Mammary epithelial cell (primary cell): ENCODE measurements around the gene THTPA.

Experiments
- EZH2 ChIP-seq: IDR thresholded peaks from 2 replicates; pipeline ENCODE4 v1.6.1; 2012; ENCODE audit warnings: low read length, inconsistent platforms, borderline replicate concordance
- TF ChIP-seq, protein P1 (sequence below), 2 donors: IDR thresholded peaks in 1 of 2; conservative IDR thresholded peaks in 1 of 2; 2 replicates each; pipeline ENCODE4 v1.5.1; 2011 to 2012; ENCODE audit warnings: inconsistent platforms in 2 of 2, low read length in 2 of 2, mild to moderate bottlenecking in 2 of 2, control low read depth in 1 of 2, low read depth in 1 of 2; ENCODE audit not compliant: insufficient read depth in 1 of 2; ENCODE audit errors: extremely low read depth in 1 of 2

GRCh38 chr14:23588884-23589598 is 33.0 kb downstream of the THTPA start:
- TF ChIP-seq, protein P1, sequence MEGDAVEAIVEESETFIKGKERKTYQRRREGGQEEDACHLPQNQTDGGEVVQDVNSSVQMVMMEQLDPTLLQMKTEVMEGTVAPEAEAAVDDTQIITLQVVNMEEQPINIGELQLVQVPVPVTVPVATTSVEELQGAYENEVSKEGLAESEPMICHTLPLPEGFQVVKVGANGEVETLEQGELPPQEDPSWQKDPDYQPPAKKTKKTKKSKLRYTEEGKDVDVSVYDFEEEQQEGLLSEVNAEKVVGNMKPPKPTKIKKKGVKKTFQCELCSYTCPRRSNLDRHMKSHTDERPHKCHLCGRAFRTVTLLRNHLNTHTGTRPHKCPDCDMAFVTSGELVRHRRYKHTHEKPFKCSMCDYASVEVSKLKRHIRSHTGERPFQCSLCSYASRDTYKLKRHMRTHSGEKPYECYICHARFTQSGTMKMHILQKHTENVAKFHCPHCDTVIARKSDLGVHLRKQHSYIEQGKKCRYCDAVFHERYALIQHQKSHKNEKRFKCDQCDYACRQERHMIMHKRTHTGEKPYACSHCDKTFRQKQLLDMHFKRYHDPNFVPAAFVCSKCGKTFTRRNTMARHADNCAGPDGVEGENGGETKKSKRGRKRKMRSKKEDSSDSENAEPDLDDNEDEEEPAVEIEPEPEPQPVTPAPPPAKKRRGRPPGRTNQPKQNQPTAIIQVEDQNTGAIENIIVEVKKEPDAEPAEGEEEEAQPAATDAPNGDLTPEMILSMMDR (conservative IDR thresholded peaks at IDR 0.05 in 1 of 2, IDR thresholded peaks at IDR 0.05 in 1 of 2; ENCODE audit: extremely low read depth in 1 of 2, insufficient read depth in 1 of 2, low read depth in 1 of 2, low read length in 2 of 2) = peak; percentile 68 to 88
- TF ChIP-seq EZH2 = no peak
